Calu3 (cell line): ENCODE measurements around the gene FXYD4. TPM values are rescaled to one million over a fixed set of nuclear protein-coding genes. Genes with fewer than 3 reads are reported as not detected.
A peak's percentile ranks its signal among the peaks of the same experiment; 100 is the strongest.

ENCODE experiments used
- BruUV-seq: library from RNA; stranded (reverse); fragments of 400-500 nt; replicated peaks from 2 replicates; lab custom pipeline; 2021; lab: Mats Ljungman, UMichigan
- CTCF ChIA-PET: fragments of 300-600 bp; sonication (Branson Sonifier 250); formaldehyde crosslinking; loops from one replicate; lab custom pipeline; 2022; ENCODE audit warnings: antibody characterized with exemption; lab: Charles Lee
- DNase-seq: peaks from one replicate; pipeline ENCODE4 v3.0.0; 2022
- H3K27ac Mint-ChIP-seq: one replicate; pipeline ENCODE4 v1.8.0; 2022; ENCODE audit warnings: mixed read lengths; ENCODE audit not compliant: unreplicated experiment
- H3K27me3 Mint-ChIP-seq: one replicate; pipeline ENCODE4 v1.8.0; 2022; ENCODE audit warnings: mixed read lengths; ENCODE audit not compliant: unreplicated experiment
- H3K36me3 Mint-ChIP-seq: one replicate; pipeline ENCODE4 v1.8.0; 2022; ENCODE audit warnings: mild to moderate bottlenecking, moderate library complexity, mixed read lengths; ENCODE audit not compliant: insufficient read depth, unreplicated experiment
- H3K4me1 Mint-ChIP-seq: one replicate; pipeline ENCODE4 v1.8.0; 2022; ENCODE audit warnings: mild to moderate bottlenecking, low read depth, mixed read lengths; ENCODE audit not compliant: unreplicated experiment
- H3K4me3 Mint-ChIP-seq: one replicate; pipeline ENCODE4 v1.8.0; 2022; ENCODE audit warnings: mild to moderate bottlenecking, low read depth, moderate library complexity, mixed read lengths; ENCODE audit not compliant: unreplicated experiment
- H3K9me3 Mint-ChIP-seq: one replicate; pipeline ENCODE4 v1.8.0; 2022; ENCODE audit warnings: low read depth, mixed read lengths; ENCODE audit not compliant: unreplicated experiment
- CTCF ChIP-seq: fragments of 200-600 bp; IDR thresholded peaks from one replicate; pipeline ENCODE4 v1.8.0; 2022; ENCODE audit warnings: antibody characterized with exemption; ENCODE audit not compliant: unreplicated experiment
- intact Hi-C: fragments of 100-400 bp; cut with micrococcal nuclease; formaldehyde crosslinking; loops from one replicate; pipeline ENCODE4 v1.10.0; 2022; ENCODE audit not compliant: unreplicated experiment
- total RNA-seq: library from RNA; stranded (reverse); gene quantifications from 2 replicates; pipeline ENCODE4 v1.2.3, GENCODE V29; 2022

Gene FXYD4
- total RNA-seq, 1 experiment from 2014 or later = not detected

GRCh38 chr10:43399320-43400310 is 28.2 kb downstream of the FXYD4 start:
- Mint-ChIP-seq H3K4me1 (peaks cover 58% of the 10 kb centered on the region), H3K36me3 (peaks cover 94% of the 10 kb centered on the region), H3K27ac (peak overlapping the region; percentile 44), H3K9me3 (no peaks in the 10 kb centered on the region), H3K27me3 (no peaks in the 10 kb centered on the region), H3K4me3 (peak overlapping the region; percentile 48)
- no peak for TF ChIP-seq CTCF
- intact Hi-C loops = loop anchor here (5.0 kb wide), 1 partner anchor 47 kb away; no protein-coding TSS in a partner anchor
- BruUV-seq = no TSS peak
- CTCF ChIA-PET = interaction anchor here (1.0 kb wide), 1 partner anchor 43 kb away, joined by 4 read pairs; no protein-coding TSS in a partner anchor
- DNase-seq = peak; percentile 34

- no peak for TF ChIP-seq CTCF
- BruUV-seq = no TSS peak
- no peaks in the 10 kb centered on the region for H3K27me3 Mint-ChIP-seq
- H3K27ac Mint-ChIP-seq = peak overlapping the region; percentile 44
- no peaks in the 10 kb centered on the region for H3K9me3 Mint-ChIP-seq
- peaks cover 94% of the 10 kb centered on the region for H3K36me3 Mint-ChIP-seq
- DNase-seq = no peak
- peak overlapping the region; percentile 76 for H3K4me3 Mint-ChIP-seq
- H3K4me1 Mint-ChIP-seq = peaks cover 61% of the 10 kb centered on the region
- CTCF ChIA-PET = no interaction called here
- intact Hi-C loops = no loop called here
Measured at GRCh38 chr10:43401627-43402026, 30.2 kb downstream of the FXYD4 start.

- Mint-ChIP-seq H3K27ac (peak overlapping the region; percentile 44), H3K9me3 (no peaks in the 10 kb centered on the region), H3K27me3 (no peaks in the 10 kb centered on the region), H3K36me3 (peaks cover 94% of the 10 kb centered on the region), H3K4me3 (peak overlapping the region; percentile 76), H3K4me1 (peaks cover 60% of the 10 kb centered on the region)
- BruUV-seq = no TSS peak
- CTCF ChIA-PET = no interaction called here
- no peak for TF ChIP-seq CTCF
- intact Hi-C loops = no loop called here
- DNase-seq = no peak
Measured at GRCh38 chr10:43402176-43402575, 30.7 kb downstream of the FXYD4 start.

- CTCF ChIA-PET = interaction anchor here (0.7 to 1.1 kb wide), 2 partner anchors 8 to 198 kb away, joined by 3 read pairs; no protein-coding TSS in a partner anchor
- H3K4me1 Mint-ChIP-seq = peaks cover 55% of the 10 kb centered on the region
- TSS peak; percentile 0 for BruUV-seq
- intact Hi-C loops = no loop called here
- H3K9me3 Mint-ChIP-seq = no peaks in the 10 kb centered on the region
- no peak for DNase-seq
- no peak for TF ChIP-seq CTCF
- H3K27me3 Mint-ChIP-seq = no peaks in the 10 kb centered on the region
- H3K36me3 Mint-ChIP-seq = peaks cover 94% of the 10 kb centered on the region
- peak overlapping the region; percentile 84 for H3K27ac Mint-ChIP-seq
- H3K4me3 Mint-ChIP-seq = peak overlapping the region; percentile 76
Measured at GRCh38 chr10:43402880-43403452, 31.5 kb downstream of the FXYD4 start.
